HL-60/S4 treated with retinoic acid at 250 ng/mL for 4 days and 3 days (cell line): ENCODE results near the gene PPP2R3A.
"Not testable (repeated sequence)": the region's sequence is repeated elsewhere in the genome, so short reads cannot be mapped to it uniquely, and the experiment has no call there.

ENCODE experiments used
- in situ Hi-C: fragments of 300-500 bp; cut with MboI; formaldehyde crosslinking; loops from 2 replicates; pipeline ENCODE4 v1.7.0; 2022; ENCODE audit warnings: low sequenced_read_pairs

Gene PPP2R3A

GRCh38 chr3:136192195-136192594, 226.7 kb downstream of the PPP2R3A start:
- in situ Hi-C loops = not testable (repeated sequence)

DNA sequence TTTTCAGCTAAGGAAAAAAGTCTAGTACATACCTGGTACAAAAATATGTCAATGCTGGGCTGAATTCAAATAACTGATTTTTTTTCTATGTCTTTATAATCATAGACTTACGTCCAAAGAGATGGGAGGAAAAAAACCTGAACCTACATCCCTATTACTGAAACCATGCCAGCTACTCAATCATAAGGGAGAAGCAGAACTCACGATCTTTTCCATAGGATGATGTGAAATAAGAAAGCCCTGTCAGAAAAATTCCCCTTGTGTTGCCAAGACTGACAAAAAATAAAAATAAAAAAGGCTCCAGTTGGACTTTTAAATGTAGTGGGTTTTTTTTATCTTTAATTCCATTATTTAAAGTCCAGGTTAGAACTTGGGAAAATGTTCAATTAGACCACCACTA, 227.3 kb downstream of the PPP2R3A start:
- in situ Hi-C loops = no loop called here

DNA sequence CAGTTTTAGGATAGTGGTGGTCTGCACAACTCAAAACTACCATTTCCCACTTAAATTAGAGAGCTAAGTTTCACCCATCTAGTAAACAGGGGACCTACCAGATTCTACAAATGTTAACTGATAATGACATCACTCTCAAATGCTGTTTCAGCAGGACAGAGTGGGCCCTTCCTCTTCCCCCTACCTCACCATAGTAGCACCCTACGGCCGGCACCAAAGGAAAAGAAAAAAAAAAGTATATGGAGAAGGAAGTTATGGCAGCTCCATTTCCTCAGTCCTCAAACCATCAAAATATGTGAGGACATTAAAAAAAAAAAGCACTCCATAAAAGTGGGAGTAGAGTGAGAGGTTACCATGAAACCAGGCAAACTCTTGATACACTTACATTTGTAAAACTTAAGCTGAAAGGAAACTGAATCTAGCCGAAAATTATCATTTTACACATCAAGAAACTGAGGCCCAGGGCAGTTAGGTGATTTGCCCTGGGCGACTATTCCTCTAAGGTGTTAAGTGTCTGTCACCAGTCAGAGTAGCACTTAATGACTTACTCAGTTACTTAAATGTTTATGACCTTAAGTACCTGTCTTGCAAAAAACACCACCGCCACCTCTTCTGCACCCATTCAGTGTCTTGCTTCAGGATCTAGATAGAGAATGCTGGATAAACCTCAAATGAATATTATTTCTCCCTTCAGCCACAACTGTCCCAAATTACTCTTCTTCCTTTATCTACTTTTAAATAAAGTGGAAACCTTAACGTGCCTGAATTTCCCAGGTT, 227.9 kb downstream of the PPP2R3A start:
- in situ Hi-C loops = no loop called here

GRCh38 chr3:136194409-136195257, 229.1 kb downstream of the PPP2R3A start:
- in situ Hi-C loops = no loop called here

- in situ Hi-C loops = no loop called here
Measured at GRCh38 chr3:136195258-136196063, 229.9 kb downstream of the PPP2R3A start.

- in situ Hi-C loops = no loop called here
Measured at GRCh38 chr3:136196064-136196400, 230.5 kb downstream of the PPP2R3A start, which contains the start of gene MSL2. Gene MSL2, minus strand, starts transcription at chr3:136196335. Its CDS starts 1,222 bp downstream, at chr3:136195113.

- in situ Hi-C loops = no loop called here
Measured at GRCh38 chr3:136196401-136197158, 231.1 kb downstream of the PPP2R3A start.

DNA sequence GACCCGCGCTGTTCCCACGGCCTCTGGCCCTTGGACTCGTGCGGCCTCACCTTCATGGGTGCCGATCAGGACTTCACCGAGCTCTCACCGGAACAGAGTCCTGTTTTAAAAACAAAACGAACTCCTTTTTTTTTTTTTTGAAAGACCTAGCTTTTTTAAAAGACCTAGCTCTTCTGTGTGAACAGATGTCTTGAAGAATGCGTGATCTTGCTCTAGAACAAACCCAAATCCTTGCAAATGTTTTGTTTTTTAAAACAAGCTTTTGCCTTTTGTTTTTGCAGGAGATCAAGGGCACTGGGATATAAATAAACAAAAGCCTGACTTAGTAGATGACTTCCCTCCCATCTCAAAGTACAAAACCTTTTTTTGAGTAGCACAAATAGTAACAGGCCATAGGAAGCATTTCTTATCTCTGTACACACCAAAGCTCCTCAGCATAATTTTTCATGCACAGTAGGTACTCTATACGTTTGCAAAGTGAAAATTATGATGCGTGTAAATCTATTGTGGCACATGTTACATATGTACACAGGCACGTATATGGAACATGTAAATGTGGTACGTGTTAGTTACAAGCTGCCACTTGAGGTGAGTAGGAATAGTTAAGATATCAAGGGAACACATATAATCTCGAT, 231.7 kb downstream of the PPP2R3A start:
- in situ Hi-C loops = no loop called here
